K562 (cell line): ENCODE results near the gene PTPN13. TPM values are rescaled to one million over a fixed set of nuclear protein-coding genes. Genes with fewer than 3 reads are reported as not detected.

ENCODE experiments used
- ATAC-seq: fragments of 200-7000 bp; cut with Tn5 transposase; 3 replicates; pipeline ENCODE4 v1.9.1; 2020; ENCODE audit warnings: moderate library complexity
- BruUV-seq: library from RNA; stranded (reverse); fragments of 400-500 nt; replicated peaks from 2 replicates; lab custom pipeline; 2021; lab: Mats Ljungman, UMichigan
- CTCF ChIA-PET: fragments of 300-600 bp; formaldehyde crosslinking; extraction: SDS; loops from one replicate; lab custom pipeline; 2021; ENCODE audit warnings: low intra/inter-chr PET ratio; lab: Yijun Ruan, JAX
- POLR2A ChIA-PET: fragments of 300-600, 350-650 bp; sonication (Branson Sonifier 250); formaldehyde crosslinking; extraction: SDS; loops from one replicate; lab custom pipeline; 2021; ENCODE audit warnings: antibody characterized with exemption, inconsistent platforms; lab: Yijun Ruan, JAX
- DNase-seq, 4 experiments: peaks; one replicate each; pipeline versions ENCODE4 v3.0.0 to v3.0.0-alpha.2; 2011 to 2018; ENCODE audit warnings: low spot score in 3 of 4, mixed read lengths in 3 of 4; ENCODE audit errors: extremely low read depth in 1 of 4
- FAIRE-seq: peaks from 2 replicates; lab custom pipeline; 2011; peaks lifted over from hg19 to GRCh38; lab: Jason Lieb, UNC
- H2AFZ ChIP-seq: 2 replicates; pipeline ENCODE4 v1.6.0; 2011; ENCODE audit warnings: low read depth, low read length, control low read depth, inconsistent platforms
- H3K27ac ChIP-seq: fragments of 200-600 bp; 3 replicates; pipeline ENCODE4 v1.8.0; 2011; ENCODE audit warnings: low read depth, mild to moderate bottlenecking, control low read depth, inconsistent platforms, low read length, moderate library complexity, mixed read lengths; ENCODE audit errors: extremely low read depth
- H3K27me3 ChIP-seq, 2 experiments: fragments of 300-600 bp in 1 of 2; 2 replicates in 1 of 2; 3 replicates in 1 of 2; pipeline versions ENCODE4 v1.6.0 to v1.8.0; 2011; ENCODE audit warnings: inconsistent platforms in 2 of 2, low read length in 2 of 2, mild to moderate bottlenecking in 1 of 2, mixed read lengths in 1 of 2, moderate library complexity in 1 of 2; ENCODE audit not compliant: control insufficient read depth in 2 of 2, insufficient read depth in 2 of 2
- H3K36me3 ChIP-seq: fragments of 300-600 bp; 3 replicates; pipeline ENCODE4 v1.8.0; 2011; ENCODE audit warnings: mild to moderate bottlenecking, low read length, inconsistent platforms; ENCODE audit not compliant: control insufficient read depth, insufficient read depth
- H3K4me1 ChIP-seq, 2 experiments: fragments of 200-600 bp in 1 of 2; replicated peaks in 1 of 2; 2 replicates in 1 of 2; 3 replicates in 1 of 2; pipeline versions ENCODE4 v1.5.1 to v1.8.0; 2011; ENCODE audit warnings: inconsistent platforms in 2 of 2, low read length in 2 of 2, mild to moderate bottlenecking in 1 of 2, mixed read lengths in 1 of 2, moderate library complexity in 1 of 2; ENCODE audit not compliant: control insufficient read depth in 2 of 2, insufficient read depth in 2 of 2
- H3K4me2 ChIP-seq: 2 replicates; pipeline ENCODE4 v1.6.1; 2011; ENCODE audit warnings: low read length, control low read depth, inconsistent platforms, mixed read lengths; ENCODE audit not compliant: insufficient read depth
- H3K4me3 ChIP-seq: fragments of 200-600 bp; sonication (generic), shearing (Covaris generic); 2 replicates; pipeline ENCODE4 v1.5.1; 2016; ENCODE audit warnings: control low read depth, inconsistent platforms
- H3K79me2 ChIP-seq: fragments of 200-600 bp; 3 replicates; pipeline ENCODE4 v1.8.0; 2011; ENCODE audit warnings: low read length, inconsistent platforms; ENCODE audit not compliant: control insufficient read depth, insufficient read depth
- H3K9ac ChIP-seq, 2 experiments: 2 replicates each; pipeline versions ENCODE4 v1.6.0 to v1.6.1; 2011; ENCODE audit warnings: low read depth in 2 of 2, low read length in 2 of 2, control low read depth in 1 of 2, inconsistent platforms in 1 of 2, mild to moderate bottlenecking in 1 of 2, mixed read lengths in 1 of 2; ENCODE audit not compliant: insufficient read depth in 1 of 2
- H3K9me1 ChIP-seq: one replicate; pipeline ENCODE4 v1.6.0; 2011; ENCODE audit warnings: inconsistent platforms, mild to moderate bottlenecking, low read length, moderate library complexity; ENCODE audit not compliant: control insufficient read depth, insufficient read depth
- H3K9me3 ChIP-seq: replicated peaks from 2 replicates; pipeline ENCODE4 v1.5.1; 2011; ENCODE audit warnings: low read depth, low read length, inconsistent platforms; ENCODE audit not compliant: control insufficient read depth, insufficient read depth
- H4K20me1 ChIP-seq: replicated peaks from 2 replicates; pipeline ENCODE4 v1.6.1; 2011; ENCODE audit warnings: low read length, inconsistent platforms, mixed read lengths; ENCODE audit not compliant: control insufficient read depth, insufficient read depth
- COPS2 ChIP-seq: fragments of 450-650 bp; conservative IDR thresholded peaks from 2 replicates; pipeline ENCODE4 v1.6.1; 2016; ENCODE audit warnings: mild to moderate bottlenecking, moderate library complexity
- GATAD2A ChIP-seq: fragments of 450-650 bp; IDR thresholded peaks from 2 replicates; pipeline ENCODE4 v1.6.1; 2017
- PML ChIP-seq: IDR thresholded peaks from 2 replicates; pipeline ENCODE4 v1.6.1; 2012; ENCODE audit warnings: low read length, inconsistent platforms
- RAD21 ChIP-seq, 2 experiments: fragments of 250-450 bp in 1 of 2; fragments of 450-650 bp in 1 of 2; sonication (Bioruptor Pico) in 1 of 2; formaldehyde crosslinking in 1 of 2; IDR thresholded peaks in 1 of 2; conservative IDR thresholded peaks in 1 of 2; 2 replicates each; pipeline versions ENCODE4 v1.4.0 to v1.8.0; 2020 to 2022; ENCODE audit warnings: mild to moderate bottlenecking in 2 of 2, moderate library complexity in 1 of 2
- RBM15 ChIP-seq: fragments of 200-400 bp; formaldehyde crosslinking; IDR thresholded peaks from 2 replicates; pipeline ENCODE4 v1.6.1; 2018; ENCODE audit warnings: mild to moderate bottlenecking, low read length, moderate library complexity; ENCODE audit not compliant: insufficient read depth
- SMC3 ChIP-seq: conservative IDR thresholded peaks from 2 replicates; pipeline ENCODE4 v1.6.1; 2011; ENCODE audit warnings: low read depth, low read length, improper control_type of control experiment; ENCODE audit not compliant: insufficient read depth
- STAT5B ChIP-seq: fragments of 250-450 bp; sonication (Bioruptor Pico); IDR thresholded peaks from 2 replicates; pipeline ENCODE4 v1.8.0; 2021; ENCODE audit warnings: mild to moderate bottlenecking, inconsistent platforms
- TAF1 ChIP-seq: IDR thresholded peaks from 2 replicates; pipeline ENCODE4 v1.6.1; 2011; ENCODE audit warnings: mild to moderate bottlenecking, low read length, moderate library complexity; ENCODE audit not compliant: insufficient read depth, control insufficient read depth, severe bottlenecking; ENCODE audit errors: extremely low read depth
- THAP12 ChIP-seq: fragments of 250-450 bp; sonication (Bioruptor Pico); IDR thresholded peaks from 2 replicates; pipeline ENCODE4 v1.9.0; 2021; ENCODE audit warnings: mild to moderate bottlenecking, inconsistent platforms
- ZNF12 ChIP-seq: sonication (generic); formaldehyde crosslinking; IDR thresholded peaks from 2 replicates; pipeline ENCODE4 v1.4.0; 2020; ENCODE audit warnings: mild to moderate bottlenecking, missing genetic modification reagents
- ZNF384 ChIP-seq: IDR thresholded peaks from 2 replicates; pipeline ENCODE4 v1.6.1; 2012; ENCODE audit warnings: low read depth, low read length, improper control_type of control experiment
- WGBS: fragments of 100-300 bp; shearing (Covaris generic); methylation state at CpG from one replicate; pipeline ENCODE4 v1.1.6; 2016; ENCODE audit warnings: low coverage, mixed read lengths; ENCODE audit not compliant: insufficient coverage; ENCODE audit errors: missing lambda C conversion rate; 5-methylcytosine and 5-hydroxymethylcytosine counted together
- in situ Hi-C: fragments of 300-500 bp; cut with MboI; formaldehyde crosslinking; loops from 4 replicates; pipeline ENCODE4 v1.15.0; 2018; ENCODE audit warnings: inconsistent platforms, mixed read lengths
- intact Hi-C: fragments of 100-400 bp; cut with micrococcal nuclease; formaldehyde crosslinking; loops from 2 replicates; pipeline ENCODE4 v1.14.2; 2022
- polyA plus RNA-seq, 8 experiments: library from polyadenylated mRNA; depleted of rRNA in 4 of 8; stranded (reverse) in 5 of 8; unstranded in 3 of 8; fragments of >200 nt; fragmentation: Nextera tagmentation in 2 of 8; fragmentation: Illumina TruSeq in 1 of 8; extraction: Ambion mirVana in 2 of 8; extraction: Trizol in 1 of 8; gene quantifications; 2 replicates each; pipeline versions ENCODE4 v1.2.1 to v1.2.3, GENCODE V29; 2011 to 2014; ENCODE audit warnings: inconsistent platforms in 1 of 8, missing spikeins in 1 of 8
- total RNA-seq, 7 experiments: library from RNA; depleted of rRNA in 6 of 7; stranded (reverse); fragments of >200 nt in 6 of 7; fragmentation: Illumina TruSeq in 2 of 7; extraction: Trizol in 2 of 7; gene quantifications; 2 replicates each; pipeline versions ENCODE4 v1.2.1 to v1.2.3, GENCODE V29; 2011 to 2021; ENCODE audit warnings: low replicate concordance in 1 of 7
- TF ChIP-seq, protein P1 (sequence below): conservative IDR thresholded peaks from 2 replicates; pipeline ENCODE4 v1.6.1; 2011; ENCODE audit warnings: low read depth, mild to moderate bottlenecking, low read length; ENCODE audit not compliant: control insufficient read depth
- TF ChIP-seq, protein P2 (sequence below), 3 experiments: IDR thresholded peaks in 2 of 3; conservative IDR thresholded peaks in 1 of 3; 2 replicates each; pipeline ENCODE4 v1.5.1; 2011 to 2012; ENCODE audit warnings: low read length in 3 of 3, mild to moderate bottlenecking in 3 of 3, control low read depth in 2 of 3, improper control_type of control experiment in 1 of 3, inconsistent platforms in 1 of 3, low read depth in 1 of 3, mixed read lengths in 1 of 3, moderate library complexity in 1 of 3; ENCODE audit not compliant: insufficient read depth in 2 of 3

The PTPN13 gene
- total and polyA plus RNA-seq, 9 of the 15 experiments (the other 6 are each of a cell fraction or from before 2014, with no cell fraction given): 0.33 TPM; not detected in 8

GRCh38 chr4:86653237-86653865, 59.2 kb downstream of the PTPN13 start:
- H3K4me1 ChIP-seq: no peaks in the 10 kb centered on the region
- no peak overlapping the region for H2AFZ ChIP-seq
- in situ Hi-C loops: loop anchor here (5.0 kb wide), 1 partner anchor 239 kb away; the partner anchor contains the start of gene C4orf36
- no peak overlapping the region for H3K4me2 ChIP-seq
- H3K27ac ChIP-seq: no peak overlapping the region
- no peaks in the 10 kb centered on the region for H3K27me3 ChIP-seq
- BruUV-seq: no TSS peak
- H3K36me3 ChIP-seq: no peaks in the 10 kb centered on the region
- FAIRE-seq: peak; percentile 80
- DNase-seq: peak; percentile 36 to 53 (median 44)
- ATAC-seq: no peak
- H3K79me2 ChIP-seq: no peaks in the 10 kb centered on the region
- no peaks in the 10 kb centered on the region for H3K9me1 ChIP-seq
- H3K9ac ChIP-seq: no peak overlapping the region
- intact Hi-C loops: loop anchor here (2.0 kb wide), 1 partner anchor 241 kb away; no protein-coding TSS in a partner anchor
- H3K9me3 ChIP-seq: peaks cover 2% of the 10 kb centered on the region
- no peaks in the 10 kb centered on the region for H4K20me1 ChIP-seq
- ChIA-PET POLR2A (no interaction called here), CTCF (interaction anchor here (1.4 kb wide), 1 partner anchor 243 kb away, joined by 4 read pairs; no protein-coding TSS in a partner anchor)
- WGBS: 0% methylated on average over 4 of the region's 4 CpGs
- H3K4me3 ChIP-seq: no peak overlapping the region
- no peak for TF ChIP-seq STAT5B (CRISPR knock-in tag)
- TF ChIP-seq PML: no peak
- TF ChIP-seq RBM15: no peak
- TF ChIP-seq ZNF384: peak; percentile 93
- TF ChIP-seq, protein P1, sequence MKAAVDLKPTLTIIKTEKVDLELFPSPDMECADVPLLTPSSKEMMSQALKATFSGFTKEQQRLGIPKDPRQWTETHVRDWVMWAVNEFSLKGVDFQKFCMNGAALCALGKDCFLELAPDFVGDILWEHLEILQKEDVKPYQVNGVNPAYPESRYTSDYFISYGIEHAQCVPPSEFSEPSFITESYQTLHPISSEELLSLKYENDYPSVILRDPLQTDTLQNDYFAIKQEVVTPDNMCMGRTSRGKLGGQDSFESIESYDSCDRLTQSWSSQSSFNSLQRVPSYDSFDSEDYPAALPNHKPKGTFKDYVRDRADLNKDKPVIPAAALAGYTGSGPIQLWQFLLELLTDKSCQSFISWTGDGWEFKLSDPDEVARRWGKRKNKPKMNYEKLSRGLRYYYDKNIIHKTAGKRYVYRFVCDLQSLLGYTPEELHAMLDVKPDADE: no peak
- TF ChIP-seq COPS2: no peak
- TF ChIP-seq TAF1: no peak
- TF ChIP-seq THAP12 (CRISPR knock-in tag): no peak
- TF ChIP-seq, protein P2, sequence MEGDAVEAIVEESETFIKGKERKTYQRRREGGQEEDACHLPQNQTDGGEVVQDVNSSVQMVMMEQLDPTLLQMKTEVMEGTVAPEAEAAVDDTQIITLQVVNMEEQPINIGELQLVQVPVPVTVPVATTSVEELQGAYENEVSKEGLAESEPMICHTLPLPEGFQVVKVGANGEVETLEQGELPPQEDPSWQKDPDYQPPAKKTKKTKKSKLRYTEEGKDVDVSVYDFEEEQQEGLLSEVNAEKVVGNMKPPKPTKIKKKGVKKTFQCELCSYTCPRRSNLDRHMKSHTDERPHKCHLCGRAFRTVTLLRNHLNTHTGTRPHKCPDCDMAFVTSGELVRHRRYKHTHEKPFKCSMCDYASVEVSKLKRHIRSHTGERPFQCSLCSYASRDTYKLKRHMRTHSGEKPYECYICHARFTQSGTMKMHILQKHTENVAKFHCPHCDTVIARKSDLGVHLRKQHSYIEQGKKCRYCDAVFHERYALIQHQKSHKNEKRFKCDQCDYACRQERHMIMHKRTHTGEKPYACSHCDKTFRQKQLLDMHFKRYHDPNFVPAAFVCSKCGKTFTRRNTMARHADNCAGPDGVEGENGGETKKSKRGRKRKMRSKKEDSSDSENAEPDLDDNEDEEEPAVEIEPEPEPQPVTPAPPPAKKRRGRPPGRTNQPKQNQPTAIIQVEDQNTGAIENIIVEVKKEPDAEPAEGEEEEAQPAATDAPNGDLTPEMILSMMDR (IDR thresholded peaks at IDR 0.05 in 2 of 3, conservative IDR thresholded peaks at IDR 0.05 in 1 of 3; ENCODE audit: insufficient read depth in 2 of 3, low read depth in 1 of 3, low read length in 3 of 3): peak; percentile 59 to 63 (median 62)
- no peak for TF ChIP-seq ZNF12 (CRISPR knock-in tag)
- peak; percentile 18; the same call in 1 of the 2 replicates for TF ChIP-seq SMC3
- no peak for TF ChIP-seq GATAD2A
- 0 out of 4 replicates have a peak, but pooled peaks of 1 of the 2 experiments have one; percentile 8 for TF ChIP-seq RAD21 (CRISPR knock-in tag; conservative IDR thresholded peaks at IDR 0.05 in 1 of 2, IDR thresholded peaks at IDR 0.05 in 1 of 2)
